ENCODE results near the gene SUCO.

DNA sequence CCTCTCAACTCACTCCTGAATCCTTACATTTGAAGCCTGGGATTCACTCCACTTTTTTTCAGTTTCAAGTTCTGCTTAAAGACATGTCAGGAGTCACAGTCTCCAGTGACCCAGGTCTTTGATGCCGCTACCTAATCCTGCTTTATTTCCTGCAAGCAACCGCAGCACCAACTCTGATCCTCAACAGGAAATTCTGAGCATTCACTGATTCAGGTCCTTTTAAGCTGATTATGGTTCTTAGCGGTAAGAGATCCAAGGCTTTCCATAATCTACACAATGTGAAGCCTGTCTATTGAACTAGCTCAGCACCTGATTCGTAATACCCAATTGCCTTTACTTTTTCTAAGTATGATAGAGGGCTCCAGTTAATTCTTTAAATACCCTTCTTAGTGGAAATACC, 45.4 kb upstream of the SUCO start:
- TF ChIP-seq RNF219 (CRISPR knock-in tag; IDR thresholded peaks at IDR 0.05) (no peak), TAF15 (IDR thresholded peaks at IDR 0.05; ENCODE audit: low read depth, low read length, poor library complexity, severe bottlenecking) (no peak), POLR2AphosphoS2 (IDR thresholded peaks at IDR 0.05; ENCODE audit: low read depth, low read length) (no peak), ZNF687 (CRISPR knock-in tag; IDR thresholded peaks at IDR 0.05) (no peak), FOXC1 (CRISPR knock-in tag; IDR thresholded peaks at IDR 0.05; ENCODE audit: borderline replicate concordance) (no peak), ZNF530 (CRISPR knock-in tag; IDR thresholded peaks at IDR 0.05; ENCODE audit: low read depth) (no peak), MAZ (IDR thresholded peaks at IDR 0.05; ENCODE audit: borderline replicate concordance, low read depth, low read length) (no peak), MAZ (CRISPR knock-in tag; IDR thresholded peaks at IDR 0.05; ENCODE audit: low read depth) (no peak), ZBTB49 (CRISPR knock-in tag; IDR thresholded peaks at IDR 0.05; ENCODE audit: borderline replicate concordance) (no peak), ARHGAP35 (CRISPR knock-in tag; IDR thresholded peaks at IDR 0.05; ENCODE audit: borderline replicate concordance) (no peak), ZNF354B (CRISPR knock-in tag; IDR thresholded peaks at IDR 0.05) (no peak)
- TF ChIP-seq, protein P1, sequence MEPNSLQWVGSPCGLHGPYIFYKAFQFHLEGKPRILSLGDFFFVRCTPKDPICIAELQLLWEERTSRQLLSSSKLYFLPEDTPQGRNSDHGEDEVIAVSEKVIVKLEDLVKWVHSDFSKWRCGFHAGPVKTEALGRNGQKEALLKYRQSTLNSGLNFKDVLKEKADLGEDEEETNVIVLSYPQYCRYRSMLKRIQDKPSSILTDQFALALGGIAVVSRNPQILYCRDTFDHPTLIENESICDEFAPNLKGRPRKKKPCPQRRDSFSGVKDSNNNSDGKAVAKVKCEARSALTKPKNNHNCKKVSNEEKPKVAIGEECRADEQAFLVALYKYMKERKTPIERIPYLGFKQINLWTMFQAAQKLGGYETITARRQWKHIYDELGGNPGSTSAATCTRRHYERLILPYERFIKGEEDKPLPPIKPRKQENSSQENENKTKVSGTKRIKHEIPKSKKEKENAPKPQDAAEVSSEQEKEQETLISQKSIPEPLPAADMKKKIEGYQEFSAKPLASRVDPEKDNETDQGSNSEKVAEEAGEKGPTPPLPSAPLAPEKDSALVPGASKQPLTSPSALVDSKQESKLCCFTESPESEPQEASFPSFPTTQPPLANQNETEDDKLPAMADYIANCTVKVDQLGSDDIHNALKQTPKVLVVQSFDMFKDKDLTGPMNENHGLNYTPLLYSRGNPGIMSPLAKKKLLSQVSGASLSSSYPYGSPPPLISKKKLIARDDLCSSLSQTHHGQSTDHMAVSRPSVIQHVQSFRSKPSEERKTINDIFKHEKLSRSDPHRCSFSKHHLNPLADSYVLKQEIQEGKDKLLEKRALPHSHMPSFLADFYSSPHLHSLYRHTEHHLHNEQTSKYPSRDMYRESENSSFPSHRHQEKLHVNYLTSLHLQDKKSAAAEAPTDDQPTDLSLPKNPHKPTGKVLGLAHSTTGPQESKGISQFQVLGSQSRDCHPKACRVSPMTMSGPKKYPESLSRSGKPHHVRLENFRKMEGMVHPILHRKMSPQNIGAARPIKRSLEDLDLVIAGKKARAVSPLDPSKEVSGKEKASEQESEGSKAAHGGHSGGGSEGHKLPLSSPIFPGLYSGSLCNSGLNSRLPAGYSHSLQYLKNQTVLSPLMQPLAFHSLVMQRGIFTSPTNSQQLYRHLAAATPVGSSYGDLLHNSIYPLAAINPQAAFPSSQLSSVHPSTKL (CRISPR knock-in tag; IDR thresholded peaks at IDR 0.05) = no peak
- TF ChIP-seq, protein P2, sequence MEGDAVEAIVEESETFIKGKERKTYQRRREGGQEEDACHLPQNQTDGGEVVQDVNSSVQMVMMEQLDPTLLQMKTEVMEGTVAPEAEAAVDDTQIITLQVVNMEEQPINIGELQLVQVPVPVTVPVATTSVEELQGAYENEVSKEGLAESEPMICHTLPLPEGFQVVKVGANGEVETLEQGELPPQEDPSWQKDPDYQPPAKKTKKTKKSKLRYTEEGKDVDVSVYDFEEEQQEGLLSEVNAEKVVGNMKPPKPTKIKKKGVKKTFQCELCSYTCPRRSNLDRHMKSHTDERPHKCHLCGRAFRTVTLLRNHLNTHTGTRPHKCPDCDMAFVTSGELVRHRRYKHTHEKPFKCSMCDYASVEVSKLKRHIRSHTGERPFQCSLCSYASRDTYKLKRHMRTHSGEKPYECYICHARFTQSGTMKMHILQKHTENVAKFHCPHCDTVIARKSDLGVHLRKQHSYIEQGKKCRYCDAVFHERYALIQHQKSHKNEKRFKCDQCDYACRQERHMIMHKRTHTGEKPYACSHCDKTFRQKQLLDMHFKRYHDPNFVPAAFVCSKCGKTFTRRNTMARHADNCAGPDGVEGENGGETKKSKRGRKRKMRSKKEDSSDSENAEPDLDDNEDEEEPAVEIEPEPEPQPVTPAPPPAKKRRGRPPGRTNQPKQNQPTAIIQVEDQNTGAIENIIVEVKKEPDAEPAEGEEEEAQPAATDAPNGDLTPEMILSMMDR (CRISPR knock-in tag; IDR thresholded peaks at IDR 0.05) = no peak

Data from HepG2 (cell line).